OCI-LY3 (cell line): Measurements from ENCODE around the gene TTC8.

Experiments used
- EZH2phosphoT487 ChIP-seq: fragments of 200-600 bp; shearing (Covaris generic); IDR thresholded peaks from 2 replicates; pipeline ENCODE4 v1.6.1; 2018; ENCODE audit warnings: antibody characterized with exemption, mixed run types, low read depth
- TF ChIP-seq, protein P1 (sequence below): fragments of 200-600, 300-600 bp; sonication (generic); IDR thresholded peaks from 2 replicates; pipeline ENCODE4 v1.5.1; 2014; ENCODE audit warnings: antibody characterized with exemption, low read length, low read depth

DNA sequence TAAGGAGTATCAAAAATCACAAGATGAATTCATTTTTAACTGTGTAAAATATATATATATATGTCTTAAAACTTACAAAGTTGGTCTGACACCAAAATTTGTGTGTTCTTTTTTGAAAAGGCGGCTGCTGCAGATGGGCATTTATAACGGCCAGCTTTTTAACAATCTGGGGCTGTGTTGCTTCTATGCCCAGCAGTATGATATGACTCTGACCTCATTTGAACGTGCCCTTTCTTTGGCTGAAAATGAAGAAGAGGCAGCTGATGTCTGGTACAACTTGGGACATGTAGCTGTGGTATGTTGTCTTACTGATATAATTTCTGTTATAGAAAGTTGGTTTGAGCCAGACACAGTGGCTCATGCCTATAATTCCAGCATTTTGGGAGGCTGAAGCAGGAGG lies 47.0 kb downstream of the TTC8 start:
- TF ChIP-seq, protein P1, sequence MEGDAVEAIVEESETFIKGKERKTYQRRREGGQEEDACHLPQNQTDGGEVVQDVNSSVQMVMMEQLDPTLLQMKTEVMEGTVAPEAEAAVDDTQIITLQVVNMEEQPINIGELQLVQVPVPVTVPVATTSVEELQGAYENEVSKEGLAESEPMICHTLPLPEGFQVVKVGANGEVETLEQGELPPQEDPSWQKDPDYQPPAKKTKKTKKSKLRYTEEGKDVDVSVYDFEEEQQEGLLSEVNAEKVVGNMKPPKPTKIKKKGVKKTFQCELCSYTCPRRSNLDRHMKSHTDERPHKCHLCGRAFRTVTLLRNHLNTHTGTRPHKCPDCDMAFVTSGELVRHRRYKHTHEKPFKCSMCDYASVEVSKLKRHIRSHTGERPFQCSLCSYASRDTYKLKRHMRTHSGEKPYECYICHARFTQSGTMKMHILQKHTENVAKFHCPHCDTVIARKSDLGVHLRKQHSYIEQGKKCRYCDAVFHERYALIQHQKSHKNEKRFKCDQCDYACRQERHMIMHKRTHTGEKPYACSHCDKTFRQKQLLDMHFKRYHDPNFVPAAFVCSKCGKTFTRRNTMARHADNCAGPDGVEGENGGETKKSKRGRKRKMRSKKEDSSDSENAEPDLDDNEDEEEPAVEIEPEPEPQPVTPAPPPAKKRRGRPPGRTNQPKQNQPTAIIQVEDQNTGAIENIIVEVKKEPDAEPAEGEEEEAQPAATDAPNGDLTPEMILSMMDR, result no peak
- no peak for TF ChIP-seq EZH2phosphoT487
